ENCODE data around the gene SGK1.
"Not testable (repeated sequence)": the region's sequence is repeated elsewhere in the genome, so short reads cannot be mapped to it uniquely, and the experiment has no call there.

SGK1 gene

GRCh38 chr6:134253681-134254080 is 64.2 kb downstream of the SGK1 start:
- DNase-seq (ENCODE audit: low read depth in 2 of 2), result no peak

DNA sequence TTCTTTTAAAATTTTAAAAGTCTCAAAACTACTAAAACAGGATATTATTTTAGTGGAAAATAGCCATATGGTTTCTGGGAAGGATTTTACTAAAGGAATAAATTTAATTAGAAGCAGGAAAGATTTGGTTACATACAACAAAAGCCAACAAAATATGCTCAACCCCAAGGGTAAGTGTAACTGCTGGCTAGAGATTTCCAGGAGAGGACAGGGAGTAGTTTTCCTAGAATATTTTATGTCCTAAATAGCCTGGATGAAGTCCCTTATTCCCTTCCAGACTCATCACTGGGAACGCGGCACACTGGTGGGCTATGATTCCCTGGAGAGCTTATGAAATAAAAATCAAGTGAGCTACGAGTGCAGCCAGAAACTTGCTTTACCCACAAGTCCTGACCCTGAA is 66.6 kb downstream of the SGK1 start:
- DNase-seq (ENCODE audit: low read depth in 2 of 2), result no peak

GRCh38 chr6:134250776-134251175 is 67.1 kb downstream of the SGK1 start:
- no peak for DNase-seq (ENCODE audit: low read depth in 2 of 2)

GRCh38 chr6:134249759-134250602 is 67.9 kb downstream of the SGK1 start:
- no peak for DNase-seq (ENCODE audit: low read depth in 2 of 2)

DNA sequence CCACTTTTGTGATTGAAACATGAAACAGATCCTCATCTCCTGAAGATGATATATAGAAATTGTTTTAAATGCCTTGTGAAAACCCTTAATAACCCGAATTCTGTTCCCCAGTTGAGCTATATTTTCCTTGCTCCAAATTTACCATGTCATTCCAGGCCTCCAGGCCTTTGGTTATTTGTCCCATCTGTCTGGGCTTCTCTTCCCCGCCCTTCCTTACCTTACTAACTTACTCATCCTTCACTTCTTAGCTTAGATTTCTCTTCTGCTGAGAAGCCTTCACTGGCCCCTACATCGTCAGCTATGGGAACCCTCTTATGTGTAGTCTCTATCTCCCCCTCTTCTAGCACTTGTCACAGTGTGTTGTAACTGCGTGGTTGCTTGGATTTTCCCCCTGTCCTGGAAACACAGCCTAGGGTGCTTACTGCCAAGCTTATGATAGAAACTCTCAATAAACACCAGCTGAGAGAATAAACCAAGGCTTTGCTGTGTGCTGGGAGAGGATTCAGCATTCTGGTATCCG is 68.6 kb downstream of the SGK1 start:
- no peak for DNase-seq (ENCODE audit: low read depth in 2 of 2)

DNA sequence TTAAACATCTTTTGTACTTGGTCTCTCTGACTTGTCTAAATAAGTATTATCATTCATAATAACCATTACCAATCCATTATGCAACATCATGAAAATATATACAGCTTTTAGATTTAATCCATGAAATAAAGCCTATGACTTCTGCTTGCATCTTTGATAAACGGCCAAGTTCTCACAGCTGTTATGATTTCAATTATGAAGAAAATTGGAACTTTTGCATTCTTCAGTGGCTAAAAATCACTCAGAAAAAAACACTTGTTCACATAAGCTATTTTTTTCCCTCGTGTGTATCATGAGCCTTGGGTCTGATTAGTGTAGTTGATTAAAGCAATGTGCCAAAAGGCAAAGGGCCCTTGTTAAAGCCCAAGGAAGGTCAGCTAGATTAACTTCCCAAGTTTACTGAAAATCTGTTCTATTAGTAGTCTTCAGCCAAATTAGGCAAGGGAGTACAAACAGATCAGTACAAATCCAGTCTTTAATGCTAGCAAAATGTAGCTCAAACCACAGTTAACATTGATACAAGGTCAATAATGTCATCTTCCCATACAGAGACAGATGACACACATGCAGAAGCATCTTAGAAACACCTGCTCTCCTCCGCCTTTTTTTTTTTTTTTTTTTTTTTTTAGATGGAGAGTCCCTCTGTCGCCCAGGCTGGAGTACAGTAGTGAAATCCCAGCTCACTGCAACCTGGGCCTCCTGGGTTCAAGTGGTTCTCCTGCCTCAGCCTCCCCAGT is 69.9 kb downstream of the SGK1 start:
- no peak for DNase-seq (ENCODE audit: low read depth in 2 of 2)

- DNase-seq (ENCODE audit: low read depth in 2 of 2), result peak; percentile 15 to 44
Measured at GRCh38 chr6:134247231-134247833, 70.6 kb downstream of the SGK1 start.

DNA sequence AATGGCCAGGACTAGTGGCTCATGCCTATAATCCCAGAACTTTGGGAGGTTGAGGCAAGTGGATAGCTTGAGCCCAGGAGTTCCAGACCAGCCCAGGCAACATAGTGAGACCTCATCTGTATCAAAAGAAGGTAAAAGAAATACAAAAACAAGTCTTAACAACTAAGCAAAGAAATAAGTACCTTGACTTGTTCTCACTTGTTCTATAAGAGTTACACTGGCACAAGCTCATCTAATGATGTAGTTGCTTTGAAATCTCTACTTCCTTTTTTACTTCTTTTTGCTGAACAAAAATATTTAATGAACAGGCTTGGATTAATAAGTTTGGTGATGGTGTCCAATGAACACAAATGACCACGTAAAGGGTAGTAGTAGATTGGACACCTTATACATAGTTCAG is 72.2 kb downstream of the SGK1 start:
- DNase-seq (ENCODE audit: low read depth in 2 of 2), result no peak

GRCh38 chr6:134245041-134245440 is 72.9 kb downstream of the SGK1 start:
- no peak for DNase-seq (ENCODE audit: low read depth in 2 of 2)

DNA sequence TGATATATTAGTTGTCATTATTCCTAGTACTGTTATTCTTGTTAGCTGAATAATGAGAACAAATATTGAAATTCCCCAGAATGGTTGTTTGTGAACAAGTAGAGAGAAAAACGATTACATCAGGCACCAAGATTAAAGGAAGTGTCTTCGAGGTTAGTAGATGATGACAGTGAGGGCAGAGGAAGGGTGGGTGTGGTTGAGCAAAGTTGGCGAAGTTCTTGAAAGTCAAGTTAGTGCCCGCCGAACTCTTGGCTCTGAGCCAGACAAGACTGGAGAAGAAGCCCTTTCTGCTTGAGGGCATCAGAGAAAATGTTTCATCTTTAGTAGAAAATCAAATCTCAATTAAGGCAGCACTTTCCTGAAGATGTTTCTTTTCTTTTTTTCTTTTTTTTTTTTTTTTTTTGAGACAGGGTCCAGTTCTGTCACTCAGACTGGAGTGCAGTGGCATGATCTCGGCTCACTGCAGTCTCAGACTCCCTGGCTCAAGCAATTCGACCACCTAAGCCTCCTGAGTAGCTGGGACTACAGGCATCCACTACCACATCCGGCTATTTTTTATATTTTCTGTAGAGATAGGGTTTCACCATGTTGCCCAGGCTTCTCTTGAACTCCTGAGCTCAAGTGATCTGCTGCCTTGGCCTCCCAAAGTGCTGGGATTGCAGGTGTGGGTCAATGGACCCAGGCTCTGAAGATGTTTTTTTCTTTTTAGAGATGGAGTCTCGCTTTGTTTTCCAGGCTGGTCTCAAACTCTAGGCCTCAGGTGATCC is 77.1 kb downstream of the SGK1 start:
- peak; percentile 42 to 45 for DNase-seq (ENCODE audit: low read depth in 2 of 2)

GRCh38 chr6:134238960-134239795 is 78.7 kb downstream of the SGK1 start:
- DNase-seq (ENCODE audit: low read depth in 2 of 2), result no peak

GRCh38 chr6:134238006-134238405 is 79.9 kb downstream of the SGK1 start:
- no peak for DNase-seq (ENCODE audit: low read depth in 2 of 2)

DNA sequence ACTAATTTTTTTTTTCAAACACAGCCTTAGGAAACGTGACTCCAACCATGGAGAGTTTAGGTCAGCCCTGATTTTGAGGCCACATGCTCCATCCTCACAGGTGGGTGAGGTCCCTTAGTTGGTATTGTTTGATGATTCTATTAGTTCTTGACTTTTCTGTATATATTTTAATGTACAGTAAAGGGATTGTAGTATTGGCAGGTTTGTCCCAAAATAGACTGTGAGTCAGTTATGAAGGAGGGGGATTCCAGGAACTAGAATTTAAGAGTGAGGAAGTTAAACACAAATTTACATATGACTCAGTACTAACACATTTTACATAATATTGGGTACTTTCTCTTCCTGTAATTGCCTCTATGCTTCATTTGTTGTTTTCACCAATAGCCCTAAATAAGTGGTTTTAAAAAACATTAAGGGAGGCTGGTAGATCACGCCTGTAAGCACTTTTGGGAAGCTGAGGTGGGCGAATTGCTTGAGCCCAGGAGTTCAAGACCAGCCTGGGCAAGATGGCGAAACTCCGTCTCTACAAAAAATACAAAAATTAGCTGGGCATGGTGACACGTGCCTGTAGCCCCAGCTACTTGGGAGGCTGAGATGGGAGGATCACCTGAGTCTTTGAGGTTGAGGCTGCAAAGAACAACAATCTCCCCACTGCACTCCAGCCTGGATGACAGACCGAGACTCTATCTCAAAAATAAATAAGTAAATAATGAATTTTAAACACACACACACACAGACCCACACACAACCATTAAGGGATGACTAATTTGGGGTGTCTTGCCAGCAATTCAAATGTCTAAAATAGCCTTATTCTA is 81.8 kb downstream of the SGK1 start:
- DNase-seq (ENCODE audit: low read depth in 2 of 2), result no peak

DNA sequence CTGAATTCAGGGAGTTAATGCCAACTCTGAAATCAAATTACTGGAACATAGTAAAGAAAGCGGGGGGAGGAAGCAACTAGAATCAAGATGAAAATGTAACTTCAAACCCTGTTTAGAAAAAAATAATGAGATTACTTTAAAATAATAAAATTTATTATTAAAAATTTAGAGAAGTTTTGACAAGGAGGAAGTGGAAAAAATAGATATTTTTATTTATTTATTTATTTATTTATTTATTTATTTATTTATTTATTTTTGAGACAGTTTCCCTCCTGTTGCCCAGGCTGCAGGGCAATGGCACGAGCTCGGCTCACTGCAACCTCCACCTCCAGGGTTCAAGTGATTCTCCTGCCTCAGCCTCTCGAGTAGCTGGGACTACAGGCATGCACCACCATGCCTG is 82.6 kb downstream of the SGK1 start:
- DNase-seq (ENCODE audit: low read depth in 2 of 2), result not testable (repeated sequence)

GRCh38 chr6:134233180-134233955 is 84.5 kb downstream of the SGK1 start:
- DNase-seq (ENCODE audit: low read depth in 2 of 2), result no peak

GRCh38 chr6:134230940-134231339 is 87.0 kb downstream of the SGK1 start:
- DNase-seq (ENCODE audit: low read depth in 2 of 2), result no peak

GRCh38 chr6:134230087-134230700 is 87.7 kb downstream of the SGK1 start:
- DNase-seq (ENCODE audit: low read depth in 2 of 2), result no peak

DNA sequence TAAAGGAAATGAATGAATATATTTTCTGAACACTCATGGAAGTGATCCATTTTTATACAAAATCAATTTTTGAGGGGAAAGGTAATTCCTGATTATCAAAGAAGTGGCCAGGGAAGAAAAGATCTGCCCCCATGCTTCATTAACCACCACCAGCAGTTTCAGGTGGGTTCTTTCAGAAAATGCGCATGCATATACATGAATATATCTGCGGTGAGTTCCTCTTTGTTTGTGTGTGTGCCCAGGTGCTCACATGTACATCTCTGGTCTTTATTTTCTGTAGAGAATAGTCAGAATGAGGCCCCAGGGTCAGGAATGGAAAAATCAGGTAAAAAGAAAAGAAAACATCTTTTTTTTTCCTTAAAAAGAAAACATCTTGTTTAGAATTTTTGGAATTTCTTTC is 88.4 kb downstream of the SGK1 start:
- no peak for DNase-seq (ENCODE audit: low read depth in 2 of 2)

All from stimulated activated CD4-positive, alpha-beta T cell treated with anti-CD3 and anti-CD28 coated beads, Interleukin-4, amount 100 ng/mL, for 48 hours (primary cell).